Endothelial cell of umbilical vein (primary cell): ENCODE data around the gene RNF5.

Experiments
- CTCF ChIP-seq, 2 donors: IDR thresholded peaks; 1 replicate in 1 of 2; 2 replicates in 1 of 2; pipeline ENCODE4 v1.5.1; 2011; ENCODE audit warnings: low read length in 2 of 2, mild to moderate bottlenecking in 2 of 2, moderate library complexity in 2 of 2, control low read depth in 1 of 2, inconsistent platforms in 1 of 2, low read depth in 1 of 2; ENCODE audit not compliant: insufficient read depth in 1 of 2; ENCODE audit errors: extremely low read depth in 1 of 2
- MYC ChIP-seq: IDR thresholded peaks from one replicate; pipeline ENCODE4 v1.6.1; 2011; ENCODE audit warnings: mild to moderate bottlenecking, low read depth, low read length
- POLR2A ChIP-seq: IDR thresholded peaks from 2 replicates; pipeline ENCODE4 v1.6.1; 2012; ENCODE audit warnings: low read depth, mild to moderate bottlenecking, control low read depth, low read length
- POLR2AphosphoS5 ChIP-seq: IDR thresholded peaks from 2 replicates; pipeline ENCODE4 v1.6.1; 2012; ENCODE audit warnings: low read depth, mild to moderate bottlenecking, control low read depth, low read length, moderate library complexity; ENCODE audit not compliant: insufficient read depth

GRCh38 chr6:32203426-32204267 is 25.4 kb downstream of the RNF5 start:
- TF ChIP-seq POLR2AphosphoS5 (no peak), MYC (no peak), CTCF (IDR thresholded peaks at IDR 0.05; ENCODE audit: extremely low read depth in 1 of 2, insufficient read depth in 1 of 2, low read depth in 1 of 2, low read length in 2 of 2) (no peak), POLR2A (no peak)
